Hepatocyte (in vitro differentiated cells): Measurements from ENCODE around the gene EPHB1. TPM values are rescaled to one million over a fixed set of nuclear protein-coding genes. Genes with fewer than 3 reads are reported as not detected.

Source experiments
- DNase-seq: peaks from one replicate; pipeline ENCODE4 v3.0.0-alpha.2; 2016; ENCODE audit warnings: low spot score
- H2AFZ ChIP-seq: fragments of 200-600 bp; sonication (generic); 2 replicates; pipeline ENCODE4 v1.6.0; 2016; ENCODE audit warnings: antibody characterized with exemption, mild to moderate bottlenecking
- H3K27ac ChIP-seq: fragments of 200-600 bp; sonication (generic); 2 replicates; pipeline ENCODE4 v1.5.1; 2016; ENCODE audit warnings: mild to moderate bottlenecking
- H3K27me3 ChIP-seq: fragments of 200-600 bp; sonication (generic); 2 replicates; pipeline ENCODE4 v1.6.1; 2016
- H3K36me3 ChIP-seq: fragments of 200-600 bp; sonication (generic); replicated peaks from 2 replicates; pipeline ENCODE4 v1.5.1; 2016; ENCODE audit warnings: low read depth; ENCODE audit not compliant: insufficient read depth
- H3K4me1 ChIP-seq: fragments of 200-600 bp; sonication (generic); 2 replicates; pipeline ENCODE4 v1.5.1; 2016; ENCODE audit warnings: mild to moderate bottlenecking, moderate library complexity; ENCODE audit not compliant: insufficient read depth
- H3K4me2 ChIP-seq: fragments of 200-600 bp; sonication (generic); 2 replicates; pipeline ENCODE4 v1.6.0; 2016
- H3K4me3 ChIP-seq: fragments of 200-600 bp; sonication (generic); 2 replicates; pipeline ENCODE4 v1.5.1; 2016; ENCODE audit warnings: mild to moderate bottlenecking
- H3K79me2 ChIP-seq: fragments of 200-600 bp; sonication (generic); 2 replicates; pipeline ENCODE4 v1.6.0; 2017; ENCODE audit warnings: mild to moderate bottlenecking
- H3K9me2 ChIP-seq: fragments of 200-600 bp; sonication (generic); replicated peaks from 2 replicates; pipeline ENCODE4 v1.6.0; 2017; ENCODE audit warnings: mild to moderate bottlenecking; ENCODE audit not compliant: insufficient read depth
- H3K9me3 ChIP-seq: fragments of 200-600 bp; sonication (generic); 2 replicates; pipeline ENCODE4 v1.5.1; 2016; ENCODE audit warnings: low read depth, mild to moderate bottlenecking
- H4K20me1 ChIP-seq: fragments of 200-600 bp; sonication (generic); 2 replicates; pipeline ENCODE4 v1.6.0; 2016; ENCODE audit warnings: mild to moderate bottlenecking; ENCODE audit not compliant: insufficient read depth, poor library complexity, severe bottlenecking
- CTCF ChIP-seq: fragments of 200-600 bp; sonication (generic); IDR thresholded peaks from 2 replicates; pipeline ENCODE4 v1.5.1; 2016; ENCODE audit warnings: antibody characterized with exemption, mild to moderate bottlenecking; ENCODE audit not compliant: poor library complexity
- EZH2 ChIP-seq: fragments of 200-600 bp; sonication (generic); IDR thresholded peaks from 2 replicates; pipeline ENCODE4 v1.6.1; 2016; ENCODE audit warnings: antibody characterized with exemption, mild to moderate bottlenecking, borderline replicate concordance
- EZH2phosphoT487 ChIP-seq: fragments of 200-600 bp; sonication (generic); IDR thresholded peaks from one replicate; pipeline ENCODE4 v1.6.1; 2018; ENCODE audit warnings: antibody characterized with exemption, mild to moderate bottlenecking, low read depth, moderate library complexity; ENCODE audit not compliant: unreplicated experiment, severe bottlenecking
- WGBS: methylation state at CpG from one replicate; pipeline ENCODE4 v1.1.6; 2016; ENCODE audit warnings: low lambda C conversion rate; ENCODE audit errors: missing lambda C conversion rate; 5-methylcytosine and 5-hydroxymethylcytosine counted together
- polyA plus RNA-seq: library from polyadenylated mRNA; unstranded; fragments of >200 nt; fragmentation: Nextera tagmentation; extraction: Ambion mirVana; gene quantifications from 2 replicates; pipeline ENCODE4 v1.2.1, GENCODE V29; 2016
- total RNA-seq: library from RNA; depleted of rRNA; stranded (reverse); fragments of >200 nt; gene quantifications from 2 replicates; pipeline ENCODE4 v1.2.3, GENCODE V29; 2014

The EPHB1 gene
- total and polyA plus RNA-seq, 2 experiments from 2014 or later = 3.3 to 5.6 TPM

GRCh38 chr3:135013206-135013605, 218.1 kb downstream of the EPHB1 start:
- Histone ChIP-seq H2AFZ (no peak overlapping the region), H3K27ac (no peak overlapping the region), H3K9me2 (no peaks in the 10 kb centered on the region)

GRCh38 chr3:135014566-135014965, 219.5 kb downstream of the EPHB1 start:
- WGBS = 0% methylated on average over 1 of the region's 1 CpG
- no peak overlapping the region for H3K4me2 ChIP-seq
- H3K36me3 ChIP-seq = no peaks in the 10 kb centered on the region
- no peak overlapping the region for H3K4me3 ChIP-seq
- DNase-seq = peak; percentile 1
- TF ChIP-seq EZH2 = no peak
- no peak for TF ChIP-seq CTCF
- TF ChIP-seq EZH2phosphoT487 = no peak
- H2AFZ ChIP-seq = no peak overlapping the region
- H3K79me2 ChIP-seq = no peaks in the 10 kb centered on the region
- no peaks in the 10 kb centered on the region for H4K20me1 ChIP-seq
- H3K9me2 ChIP-seq = no peaks in the 10 kb centered on the region
- H3K27ac ChIP-seq = no peak overlapping the region
- H3K27me3 ChIP-seq = no peaks in the 10 kb centered on the region
- H3K9me3 ChIP-seq = no peaks in the 10 kb centered on the region
- H3K4me1 ChIP-seq = no peaks in the 10 kb centered on the region

More at GRCh38 chr3:135013206-135013605, 218.1 kb downstream of the EPHB1 start:
- Histone ChIP-seq H3K4me1 (no peaks in the 10 kb centered on the region), H3K4me2 (no peak overlapping the region), H3K27me3 (no peaks in the 10 kb centered on the region), H3K9me3 (no peaks in the 10 kb centered on the region), H3K79me2 (no peaks in the 10 kb centered on the region), H4K20me1 (no peaks in the 10 kb centered on the region), H3K36me3 (no peaks in the 10 kb centered on the region), H3K4me3 (no peak overlapping the region)
- TF ChIP-seq CTCF = no peak
- TF ChIP-seq EZH2 = no peak
- TF ChIP-seq EZH2phosphoT487 = no peak
- DNase-seq = no peak
- 91% methylated on average over 8 of the region's 8 CpGs for WGBS

GRCh38 chr3:135017003-135017893, 222.2 kb downstream of the EPHB1 start:
- no peaks in the 10 kb centered on the region for H3K4me1 ChIP-seq
- no peaks in the 10 kb centered on the region for H3K9me3 ChIP-seq
- no peak overlapping the region for H3K4me3 ChIP-seq
- DNase-seq = no peak
- WGBS = 81% methylated on average over 9 of the region's 9 CpGs
- TF ChIP-seq CTCF (no peak), EZH2 (no peak), EZH2phosphoT487 (no peak)
- H2AFZ ChIP-seq = no peak overlapping the region
- no peaks in the 10 kb centered on the region for H3K27me3 ChIP-seq
- H3K36me3 ChIP-seq = no peaks in the 10 kb centered on the region
- H4K20me1 ChIP-seq = no peaks in the 10 kb centered on the region
- no peaks in the 10 kb centered on the region for H3K9me2 ChIP-seq
- no peaks in the 10 kb centered on the region for H3K79me2 ChIP-seq
- no peak overlapping the region for H3K27ac ChIP-seq
- no peak overlapping the region for H3K4me2 ChIP-seq
